Activated CD8-positive, alpha-beta T cell treated with anti-CD3 and anti-CD28 coated beads, Interleukin-2, amount 10 ng/mL, durations not matched to agents 7 days and 5 days (primary cell): ENCODE results near the gene CLCNKB. TPM values are rescaled to one million over a fixed set of nuclear protein-coding genes. Genes with fewer than 3 reads are reported as not detected.
A peak's percentile ranks its signal among the peaks of the same experiment; 100 is the strongest.

Experiments used
- ATAC-seq: fragments of 150-1000 bp; cut with Tn5 transposase; one replicate; pipeline ENCODE4 v1.10.0; 2021; ENCODE audit warnings: moderate library complexity
- CTCF ChIA-PET: fragments of 350-600 bp; sonication (Branson Sonifier 250); formaldehyde crosslinking; loops from one replicate; lab custom pipeline; 2021; ENCODE audit warnings: antibody characterized with exemption; lab: Charles Lee
- POLR2A ChIA-PET: fragments of 350-600 bp; sonication (Branson Sonifier 250); formaldehyde crosslinking; loops from one replicate; lab custom pipeline; 2021; ENCODE audit warnings: antibody characterized with exemption; lab: Charles Lee
- DNase-seq: peaks from one replicate; pipeline ENCODE4 v3.0.0-alpha.2; 2020
- H3K27ac Mint-ChIP-seq: one replicate; pipeline ENCODE4 v1.8.0; 2021; ENCODE audit warnings: mild to moderate bottlenecking, mixed read lengths
- H3K27me3 Mint-ChIP-seq: one replicate; pipeline ENCODE4 v1.8.0; 2021; ENCODE audit warnings: low read depth, mixed read lengths
- H3K36me3 Mint-ChIP-seq: one replicate; pipeline ENCODE4 v1.8.0; 2021; ENCODE audit warnings: low read depth, mixed read lengths
- H3K4me1 Mint-ChIP-seq: one replicate; pipeline ENCODE4 v1.8.0; 2021; ENCODE audit warnings: low read depth, mixed read lengths
- H3K4me3 Mint-ChIP-seq: one replicate; pipeline ENCODE4 v1.8.0; 2021; ENCODE audit warnings: mild to moderate bottlenecking, mixed read lengths
- H3K9me3 Mint-ChIP-seq: one replicate; pipeline ENCODE4 v1.8.0; 2022; ENCODE audit warnings: mixed read lengths; ENCODE audit not compliant: insufficient read depth
- total RNA-seq, 2 experiments: library from RNA; stranded (reverse); gene quantifications; one replicate each; pipeline ENCODE4 v1.2.3, GENCODE V29; 2021

The CLCNKB gene
- total RNA-seq, 2 experiments from 2014 or later, result not detected

GRCh38 chr1:16082283-16083038 is 38.9 kb downstream of the CLCNKB start:
- Mint-ChIP-seq H3K4me1 (peaks cover 9% of the 10 kb centered on the region), H3K36me3 (no peaks in the 10 kb centered on the region), H3K9me3 (no peaks in the 10 kb centered on the region), H3K27me3 (no peaks in the 10 kb centered on the region), H3K27ac (no peak overlapping the region), H3K4me3 (no peak overlapping the region)
- CTCF ChIA-PET, result interaction anchor here (0.8 to 9.8 kb wide), 27 partner anchors 9 to 358 kb away, joined by 3 to 244 read pairs (median 4); partner anchors contain the start of genes FAM131C and NECAP2
- ATAC-seq (peak; percentile 45), DNase-seq (peak; percentile 78)
- POLR2A ChIA-PET, result interaction anchor here (0.7 to 1.5 kb wide), 2 partner anchors 104 to 109 kb away, joined by 3 to 4 read pairs; no protein-coding TSS in a partner anchor

DNA sequence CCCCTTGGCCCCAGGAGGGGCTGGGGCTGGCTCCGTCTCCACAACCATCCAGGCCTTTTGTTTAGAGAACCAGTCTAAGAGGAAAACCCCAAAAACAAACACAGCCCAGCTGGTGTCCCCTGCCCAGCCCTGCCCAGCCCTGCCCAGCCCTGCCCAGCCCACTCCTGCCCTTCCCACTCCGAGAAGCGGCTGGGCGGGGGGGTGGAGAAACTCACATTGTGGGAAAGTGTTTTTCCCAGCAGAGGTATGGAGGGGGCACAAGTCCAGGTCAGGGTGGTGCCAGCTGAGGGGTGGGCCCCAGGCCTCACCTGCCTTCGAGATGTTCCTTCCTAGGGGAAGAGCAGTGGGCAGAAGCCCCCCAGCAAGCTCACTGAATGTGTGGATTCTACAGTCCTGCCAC is 39.9 kb downstream of the CLCNKB start:
- Mint-ChIP-seq H3K27me3 (no peaks in the 10 kb centered on the region), H3K4me1 (peaks cover 9% of the 10 kb centered on the region), H3K27ac (no peak overlapping the region), H3K4me3 (no peak overlapping the region), H3K36me3 (no peaks in the 10 kb centered on the region), H3K9me3 (no peaks in the 10 kb centered on the region)
- DNase-seq (no peak), ATAC-seq (no peak)
- ChIA-PET CTCF (interaction anchor here (1.6 to 9.8 kb wide), 6 partner anchors 9 to 280 kb away, joined by 4 to 244 read pairs (median 13); partner anchors contain the start of gene FAM131C), POLR2A (interaction anchor here (0.6 kb wide), 1 partner anchor 760 kb away, joined by 3 read pairs; no protein-coding TSS in a partner anchor)

DNA sequence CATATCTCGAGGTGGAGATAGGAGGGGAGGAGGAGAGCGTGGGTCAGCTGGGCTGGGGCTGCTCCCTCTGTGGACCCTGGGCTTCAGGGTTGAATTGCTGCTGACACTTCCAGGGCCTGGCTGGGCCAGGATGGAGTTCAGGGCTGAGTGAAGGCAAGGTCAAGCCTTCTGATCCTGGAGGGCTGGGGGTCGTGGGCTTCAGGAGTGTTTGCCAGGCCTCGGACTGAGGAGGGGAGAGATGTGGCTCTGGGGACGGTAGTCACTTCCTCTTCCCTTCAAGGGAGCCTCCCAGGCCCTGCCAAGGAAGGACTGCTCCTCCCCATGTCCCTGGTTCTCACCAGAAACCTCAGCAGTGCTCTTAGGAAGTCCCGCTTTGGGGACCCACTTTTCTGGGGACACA is 41.9 kb downstream of the CLCNKB start:
- DNase-seq (no peak), ATAC-seq (no peak)
- ChIA-PET CTCF (no interaction called here), POLR2A (no interaction called here)
- Mint-ChIP-seq H3K27ac (no peak overlapping the region), H3K27me3 (no peaks in the 10 kb centered on the region), H3K4me1 (no peaks in the 10 kb centered on the region), H3K36me3 (no peaks in the 10 kb centered on the region), H3K4me3 (no peak overlapping the region), H3K9me3 (no peaks in the 10 kb centered on the region)

DNA sequence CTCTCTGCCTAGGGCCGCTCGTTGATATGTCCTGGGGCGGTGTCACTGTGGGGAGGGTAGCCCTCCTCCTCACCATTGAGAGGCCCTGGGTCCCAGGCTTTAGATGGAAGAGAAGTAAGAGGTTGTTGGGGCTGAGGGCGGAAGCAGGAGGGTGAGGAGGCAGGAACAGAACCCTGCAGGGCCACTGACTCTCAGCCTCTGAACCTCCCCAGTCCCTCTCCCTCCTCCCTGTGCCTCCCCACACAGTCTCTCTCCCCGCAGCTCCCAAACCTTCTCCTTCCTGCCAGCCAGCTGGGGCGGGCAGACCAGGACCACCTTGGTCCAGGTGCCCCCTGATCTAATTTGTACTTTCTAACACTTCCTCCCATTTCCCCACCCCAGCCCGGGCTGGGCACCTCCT is 44.2 kb downstream of the CLCNKB start:
- CTCF ChIA-PET, result no interaction called here
- no peaks in the 10 kb centered on the region for H3K36me3 Mint-ChIP-seq
- no peaks in the 10 kb centered on the region for H3K9me3 Mint-ChIP-seq
- no peak overlapping the region for H3K4me3 Mint-ChIP-seq
- POLR2A ChIA-PET, result no interaction called here
- no peak for ATAC-seq
- no peak overlapping the region for H3K27ac Mint-ChIP-seq
- no peaks in the 10 kb centered on the region for H3K4me1 Mint-ChIP-seq
- no peak for DNase-seq
- H3K27me3 Mint-ChIP-seq, result no peaks in the 10 kb centered on the region

DNA sequence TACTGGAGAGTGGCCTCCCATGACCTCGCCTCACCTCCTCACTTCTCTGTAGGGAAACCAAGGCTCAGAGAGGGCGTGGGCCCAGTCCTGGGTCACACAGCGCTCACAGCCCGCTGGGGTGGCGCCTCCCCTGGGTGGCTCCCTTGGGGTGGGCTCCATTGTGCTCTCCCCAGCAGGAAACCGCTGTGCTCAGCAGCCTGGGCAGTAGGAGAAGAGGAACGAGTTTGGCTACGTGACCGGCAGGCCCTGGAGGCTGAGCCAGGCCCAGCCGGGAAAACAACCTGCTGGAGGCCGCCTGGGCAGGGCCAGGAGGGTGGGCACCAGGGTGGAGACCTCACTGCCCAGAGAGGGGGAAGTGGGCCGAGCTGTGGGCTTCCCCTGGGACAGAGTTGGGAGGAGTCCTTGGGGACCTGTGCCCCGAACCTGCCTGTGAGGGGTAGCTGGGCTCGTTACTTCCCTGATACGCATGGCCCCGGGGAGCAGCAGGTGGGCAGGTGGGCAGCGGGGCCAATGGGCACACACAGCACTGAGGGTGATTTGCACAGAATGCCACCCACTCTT is 44.8 kb downstream of the CLCNKB start:
- POLR2A ChIA-PET, result no interaction called here
- CTCF ChIA-PET, result no interaction called here
- Mint-ChIP-seq H3K4me1 (no peaks in the 10 kb centered on the region), H3K9me3 (no peaks in the 10 kb centered on the region), H3K4me3 (no peak overlapping the region), H3K27me3 (no peaks in the 10 kb centered on the region), H3K36me3 (no peaks in the 10 kb centered on the region), H3K27ac (no peak overlapping the region)
- DNase-seq (no peak), ATAC-seq (no peak)

GRCh38 chr1:16088996-16089395 is 45.4 kb downstream of the CLCNKB start:
- Mint-ChIP-seq H3K9me3 (no peaks in the 10 kb centered on the region), H3K4me1 (no peaks in the 10 kb centered on the region), H3K27ac (no peak overlapping the region), H3K36me3 (no peaks in the 10 kb centered on the region), H3K27me3 (peaks cover under 1% of the 10 kb centered on the region), H3K4me3 (no peak overlapping the region)
- ATAC-seq (no peak), DNase-seq (no peak)
- POLR2A ChIA-PET, result no interaction called here
- CTCF ChIA-PET, result no interaction called here

DNA sequence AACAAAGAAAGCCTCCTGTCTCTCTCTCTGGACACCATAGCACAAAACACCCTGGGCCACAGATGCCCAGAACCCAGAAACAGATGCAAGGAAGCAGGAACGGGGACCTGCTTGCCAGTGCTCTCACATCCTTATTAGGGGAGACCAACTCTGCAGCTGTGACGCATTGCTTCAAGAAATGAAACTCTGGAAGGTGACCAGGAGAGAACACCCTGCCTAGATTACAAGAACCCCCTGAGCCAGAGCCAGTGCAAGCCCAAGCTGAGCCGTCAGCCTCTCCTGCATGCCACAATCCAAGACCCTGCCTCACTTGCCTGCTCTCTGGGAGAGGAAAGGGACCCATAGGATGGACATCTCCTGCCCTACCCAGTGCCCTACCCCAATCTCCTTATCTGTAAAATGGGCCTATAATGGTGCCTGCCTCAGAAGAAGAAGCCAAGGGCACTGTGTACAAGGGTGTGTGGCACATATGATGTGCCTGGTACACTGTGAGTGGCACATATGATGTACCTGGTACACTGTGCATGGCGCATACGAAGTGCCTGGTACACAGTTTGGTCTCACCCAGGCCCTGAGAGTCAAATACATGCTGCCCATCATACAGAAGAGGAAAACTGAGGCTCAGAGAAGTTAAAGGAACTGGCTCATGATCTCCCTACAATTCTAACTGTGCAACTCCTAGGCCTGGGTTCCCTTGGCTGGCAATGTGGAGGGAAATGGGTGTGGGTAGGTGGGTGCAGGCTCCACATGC is 46.7 kb downstream of the CLCNKB start:
- no peak for ATAC-seq
- Mint-ChIP-seq H3K27ac (no peak overlapping the region), H3K27me3 (peaks cover 3% of the 10 kb centered on the region), H3K36me3 (no peaks in the 10 kb centered on the region), H3K4me3 (no peak overlapping the region), H3K4me1 (no peaks in the 10 kb centered on the region), H3K9me3 (no peaks in the 10 kb centered on the region)
- no peak for DNase-seq
- ChIA-PET POLR2A (no interaction called here), CTCF (no interaction called here)

DNA sequence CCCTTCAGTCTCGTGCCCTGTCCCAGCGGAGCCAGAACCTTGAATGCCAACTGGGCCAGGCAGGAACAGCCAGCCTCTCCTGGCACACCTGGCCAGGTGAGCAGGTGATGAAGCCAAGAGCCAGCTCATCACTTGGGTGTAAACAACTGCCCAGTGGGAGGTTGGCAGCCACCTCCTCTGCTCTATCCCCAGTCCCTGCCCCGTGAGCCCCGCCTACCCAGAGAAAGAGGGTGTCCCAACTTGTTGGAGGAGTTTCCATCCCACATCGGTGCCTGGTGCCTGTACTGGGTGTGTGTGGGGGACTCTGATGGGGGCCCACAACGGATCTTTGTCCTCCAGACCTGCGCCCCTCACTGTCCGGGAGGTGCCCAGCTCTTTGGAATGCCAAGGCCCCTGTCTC is 47.7 kb downstream of the CLCNKB start:
- no peaks in the 10 kb centered on the region for H3K9me3 Mint-ChIP-seq
- CTCF ChIA-PET, result interaction anchor here (1.0 kb wide), 1 partner anchor 12 kb away, joined by 3 read pairs; no protein-coding TSS in a partner anchor
- POLR2A ChIA-PET, result no interaction called here
- peaks cover 7% of the 10 kb centered on the region for H3K27me3 Mint-ChIP-seq
- no peaks in the 10 kb centered on the region for H3K4me1 Mint-ChIP-seq
- ATAC-seq (no peak), DNase-seq (no peak)
- no peak overlapping the region for H3K27ac Mint-ChIP-seq
- no peaks in the 10 kb centered on the region for H3K36me3 Mint-ChIP-seq
- H3K4me3 Mint-ChIP-seq, result no peak overlapping the region

GRCh38 chr1:16092097-16092922 is 48.7 kb downstream of the CLCNKB start:
- Mint-ChIP-seq H3K4me1 (no peaks in the 10 kb centered on the region), H3K9me3 (no peaks in the 10 kb centered on the region), H3K4me3 (no peak overlapping the region), H3K36me3 (no peaks in the 10 kb centered on the region), H3K27me3 (peaks cover 9% of the 10 kb centered on the region), H3K27ac (no peak overlapping the region)
- CTCF ChIA-PET, result interaction anchor here (1.0 to 2.0 kb wide), 3 partner anchors 10 to 13 kb away, joined by 3 to 7 read pairs (median 4); no protein-coding TSS in a partner anchor
- POLR2A ChIA-PET, result no interaction called here
- DNase-seq (no peak), ATAC-seq (no peak)

- Mint-ChIP-seq H3K9me3 (no peaks in the 10 kb centered on the region), H3K27me3 (peaks cover 9% of the 10 kb centered on the region), H3K27ac (no peak overlapping the region), H3K36me3 (no peaks in the 10 kb centered on the region), H3K4me3 (no peak overlapping the region), H3K4me1 (no peaks in the 10 kb centered on the region)
- DNase-seq, result no peak
- ChIA-PET POLR2A (no interaction called here), CTCF (interaction anchor here (1.2 to 2.0 kb wide), 3 partner anchors 10 to 14 kb away, joined by 4 to 7 read pairs (median 6); no protein-coding TSS in a partner anchor)
- ATAC-seq, result no peak
Measured at GRCh38 chr1:16092923-16093511, 49.4 kb downstream of the CLCNKB start.

- no peak overlapping the region for H3K27ac Mint-ChIP-seq
- ATAC-seq (no peak), DNase-seq (no peak)
- CTCF ChIA-PET, result interaction anchor here (1.2 to 2.0 kb wide), 2 partner anchors 11 to 15 kb away, joined by 6 to 7 read pairs; no protein-coding TSS in a partner anchor
- H3K4me3 Mint-ChIP-seq, result no peak overlapping the region
- POLR2A ChIA-PET, result interaction anchor here (0.6 kb wide), 1 partner anchor 38 kb away, joined by 3 read pairs; no protein-coding TSS in a partner anchor
- H3K27me3 Mint-ChIP-seq, result peaks cover 9% of the 10 kb centered on the region
- H3K9me3 Mint-ChIP-seq, result no peaks in the 10 kb centered on the region
- H3K4me1 Mint-ChIP-seq, result no peaks in the 10 kb centered on the region
- no peaks in the 10 kb centered on the region for H3K36me3 Mint-ChIP-seq
Measured at GRCh38 chr1:16093611-16094010, 50.0 kb downstream of the CLCNKB start.
